SU-DHL-6 (cell line): Measurements from ENCODE around the gene FAM53B.

Experiments used
- H2AFZ ChIP-seq: fragments of 200-600 bp; sonication (generic); 2 replicates; pipeline ENCODE4 v1.6.1; 2014; ENCODE audit warnings: low read depth, mild to moderate bottlenecking, moderate library complexity, mixed read lengths, antibody characterized with exemption, low read length; ENCODE audit not compliant: severe bottlenecking
- H3F3A ChIP-seq: fragments of 200-600 bp; shearing (Covaris generic); 2 replicates; pipeline ENCODE4 v1.6.0; 2016; ENCODE audit warnings: antibody characterized with exemption, mild to moderate bottlenecking; ENCODE audit not compliant: insufficient read depth
- H3K27ac ChIP-seq: fragments of 200-600 bp; sonication (generic); 2 replicates; pipeline ENCODE4 v1.5.1; 2016; ENCODE audit warnings: low read depth, mild to moderate bottlenecking, low read length, moderate library complexity, mixed read lengths
- H3K27me3 ChIP-seq: fragments of 200-600 bp; sonication (generic), shearing (Covaris generic); 2 replicates; pipeline ENCODE4 v1.6.0; 2014; ENCODE audit warnings: mild to moderate bottlenecking, low read length
- H3K36me3 ChIP-seq: fragments of 200-600 bp; sonication (generic); 2 replicates; pipeline ENCODE4 v1.6.1; 2014; ENCODE audit warnings: mild to moderate bottlenecking, low read length, mixed read lengths
- H3K4me2 ChIP-seq: fragments of 300-600, 200-600 bp; shearing (Covaris generic), sonication (generic); 2 replicates; pipeline ENCODE4 v1.6.0; 2014; ENCODE audit warnings: low read length, low read depth, mild to moderate bottlenecking; ENCODE audit not compliant: poor library complexity, severe bottlenecking
- H3K4me3 ChIP-seq: fragments of 200-600 bp; sonication (generic); 2 replicates; pipeline ENCODE4 v1.5.1; 2014; ENCODE audit warnings: antibody characterized with exemption, low read length, mild to moderate bottlenecking, mixed read lengths; ENCODE audit not compliant: insufficient read depth, poor library complexity, severe bottlenecking
- H3K79me2 ChIP-seq: fragments of 200-600 bp; sonication (generic); 2 replicates; pipeline ENCODE4 v1.6.1; 2014; ENCODE audit warnings: mild to moderate bottlenecking, low read length, moderate library complexity; ENCODE audit not compliant: insufficient read depth
- H3K9ac ChIP-seq: fragments of 200-600 bp; sonication (generic); 2 replicates; pipeline ENCODE4 v1.7.0; 2014; ENCODE audit warnings: mild to moderate bottlenecking, low read length
- H3K9me2 ChIP-seq: fragments of 200-600 bp; sonication (generic); replicated peaks from 2 replicates; pipeline ENCODE4 v1.6.1; 2014; ENCODE audit warnings: low read length; ENCODE audit not compliant: insufficient read depth
- H3K9me3 ChIP-seq: fragments of 200-600 bp; sonication (generic); 2 replicates; pipeline ENCODE4 v1.6.1; 2014; ENCODE audit warnings: low read length, mixed read lengths; ENCODE audit not compliant: insufficient read depth
- H4K20me1 ChIP-seq: fragments of 200-600 bp; sonication (generic); 2 replicates; pipeline ENCODE4 v1.6.1; 2014; ENCODE audit warnings: low read depth, mild to moderate bottlenecking, antibody characterized with exemption, low read length, moderate library complexity, mixed read lengths
- EZH2phosphoT487 ChIP-seq: fragments of 200-600 bp; sonication (generic), shearing (Covaris generic); conservative IDR thresholded peaks from 2 replicates; pipeline ENCODE4 v1.6.1; 2018; ENCODE audit warnings: mild to moderate bottlenecking, antibody characterized with exemption, low read length, moderate library complexity, mixed read lengths
- TF ChIP-seq, protein P1 (sequence below): fragments of 200-600 bp; sonication (generic); IDR thresholded peaks from one replicate; pipeline ENCODE4 v1.5.1; 2017; ENCODE audit warnings: antibody characterized with exemption, mild to moderate bottlenecking, low read length, moderate library complexity; ENCODE audit not compliant: insufficient read depth, poor library complexity, severe bottlenecking

FAM53B gene

GRCh38 chr10:124707144-124707467 lies 37.1 kb downstream of the FAM53B start:
- H3K9me3 ChIP-seq = no peaks in the 10 kb centered on the region
- peaks cover 47% of the 10 kb centered on the region for H4K20me1 ChIP-seq
- TF ChIP-seq, protein P1, sequence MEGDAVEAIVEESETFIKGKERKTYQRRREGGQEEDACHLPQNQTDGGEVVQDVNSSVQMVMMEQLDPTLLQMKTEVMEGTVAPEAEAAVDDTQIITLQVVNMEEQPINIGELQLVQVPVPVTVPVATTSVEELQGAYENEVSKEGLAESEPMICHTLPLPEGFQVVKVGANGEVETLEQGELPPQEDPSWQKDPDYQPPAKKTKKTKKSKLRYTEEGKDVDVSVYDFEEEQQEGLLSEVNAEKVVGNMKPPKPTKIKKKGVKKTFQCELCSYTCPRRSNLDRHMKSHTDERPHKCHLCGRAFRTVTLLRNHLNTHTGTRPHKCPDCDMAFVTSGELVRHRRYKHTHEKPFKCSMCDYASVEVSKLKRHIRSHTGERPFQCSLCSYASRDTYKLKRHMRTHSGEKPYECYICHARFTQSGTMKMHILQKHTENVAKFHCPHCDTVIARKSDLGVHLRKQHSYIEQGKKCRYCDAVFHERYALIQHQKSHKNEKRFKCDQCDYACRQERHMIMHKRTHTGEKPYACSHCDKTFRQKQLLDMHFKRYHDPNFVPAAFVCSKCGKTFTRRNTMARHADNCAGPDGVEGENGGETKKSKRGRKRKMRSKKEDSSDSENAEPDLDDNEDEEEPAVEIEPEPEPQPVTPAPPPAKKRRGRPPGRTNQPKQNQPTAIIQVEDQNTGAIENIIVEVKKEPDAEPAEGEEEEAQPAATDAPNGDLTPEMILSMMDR = no peak
- no peak for TF ChIP-seq EZH2phosphoT487
- no peaks in the 10 kb centered on the region for H3F3A ChIP-seq
- no peaks in the 10 kb centered on the region for H3K27me3 ChIP-seq
- no peak overlapping the region for H3K4me3 ChIP-seq
- no peaks in the 10 kb centered on the region for H3K9me2 ChIP-seq
- H3K4me2 ChIP-seq = no peak overlapping the region
- peaks cover 7% of the 10 kb centered on the region for H3K36me3 ChIP-seq
- no peak overlapping the region for H2AFZ ChIP-seq
- no peak overlapping the region for H3K9ac ChIP-seq
- peaks cover 99% of the 10 kb centered on the region for H3K79me2 ChIP-seq
- no peak overlapping the region for H3K27ac ChIP-seq

DNA sequence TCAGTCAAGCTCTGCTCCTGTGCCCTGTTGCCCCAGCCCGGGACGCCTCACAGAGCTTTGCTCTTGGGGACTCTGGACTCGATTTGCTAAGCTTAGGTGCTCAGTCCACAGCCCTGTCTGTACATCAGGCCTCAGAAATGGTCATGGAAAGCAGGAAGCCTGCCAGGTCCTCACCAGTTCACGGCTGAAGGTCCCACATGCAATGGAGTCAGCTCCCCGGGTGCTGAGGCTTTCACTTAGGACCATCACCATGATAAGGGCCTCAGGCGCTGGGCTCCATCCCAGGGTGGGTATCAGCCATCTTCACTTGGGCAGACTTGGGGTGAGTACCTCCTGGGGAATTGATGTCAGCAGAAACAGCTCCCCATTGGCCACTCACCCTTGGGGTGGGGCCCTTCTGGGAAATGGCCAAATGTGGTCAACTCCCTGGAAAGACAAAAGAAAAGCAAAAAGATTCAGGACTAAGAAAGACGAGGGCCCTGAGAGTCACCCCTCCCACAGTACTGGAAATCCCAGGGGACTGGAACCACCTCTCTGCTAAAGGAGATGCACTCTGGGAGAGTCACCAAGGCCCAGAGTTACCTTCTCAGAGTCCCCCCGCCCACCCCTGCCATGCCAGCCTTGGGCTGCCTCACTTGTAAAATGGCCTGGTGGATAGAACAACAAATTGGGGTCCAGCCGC lies 37.6 kb downstream of the FAM53B start:
- no peak overlapping the region for H3K27ac ChIP-seq
- H3K4me3 ChIP-seq = no peak overlapping the region
- H3K9me3 ChIP-seq = no peaks in the 10 kb centered on the region
- H3K9me2 ChIP-seq = no peaks in the 10 kb centered on the region
- no peak for TF ChIP-seq EZH2phosphoT487
- TF ChIP-seq, protein P1 = no peak
- peaks cover 47% of the 10 kb centered on the region for H4K20me1 ChIP-seq
- H3K27me3 ChIP-seq = no peaks in the 10 kb centered on the region
- H3F3A ChIP-seq = no peaks in the 10 kb centered on the region
- no peak overlapping the region for H3K4me2 ChIP-seq
- H2AFZ ChIP-seq = no peak overlapping the region
- peaks cover 9% of the 10 kb centered on the region for H3K36me3 ChIP-seq
- peaks cover 99% of the 10 kb centered on the region for H3K79me2 ChIP-seq
- no peak overlapping the region for H3K9ac ChIP-seq

DNA sequence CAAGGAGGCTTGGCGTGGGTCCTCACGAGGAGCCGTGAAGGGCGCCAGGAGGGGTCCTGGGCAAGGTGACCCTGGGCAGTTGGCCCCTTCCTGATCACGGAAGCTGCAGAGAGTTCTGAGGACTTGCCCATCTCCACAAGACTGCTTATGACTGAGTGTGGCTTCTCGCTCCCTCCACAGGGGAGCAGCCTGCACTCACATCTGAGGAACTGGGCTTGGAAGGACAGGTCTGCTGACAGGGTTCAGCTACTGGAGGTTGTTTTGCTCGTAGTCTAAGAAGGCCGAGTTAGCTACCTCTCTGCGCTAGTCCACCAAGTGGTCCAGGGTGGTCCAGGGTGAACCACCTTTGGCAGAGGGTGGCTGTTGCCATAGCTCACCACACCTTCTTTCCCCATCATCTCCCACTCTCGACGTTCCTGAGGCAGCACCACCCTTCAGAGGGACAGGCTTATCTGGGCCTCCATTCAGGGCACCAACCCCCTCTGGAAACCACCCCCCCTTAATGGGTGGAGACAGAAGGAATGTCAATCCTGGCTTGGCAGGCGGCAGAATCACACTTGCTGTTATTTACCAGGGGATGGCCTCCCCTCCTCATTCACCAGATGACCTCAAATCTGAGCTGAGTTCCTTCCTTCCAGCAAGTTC lies 38.2 kb downstream of the FAM53B start:
- Histone ChIP-seq H4K20me1 (peaks cover 40% of the 10 kb centered on the region), H3K9me2 (no peaks in the 10 kb centered on the region), H3K36me3 (peaks cover 9% of the 10 kb centered on the region), H3K9me3 (no peaks in the 10 kb centered on the region), H3K4me3 (no peak overlapping the region), H3K27me3 (no peaks in the 10 kb centered on the region), H3K27ac (no peak overlapping the region), H3F3A (no peaks in the 10 kb centered on the region), H3K4me2 (no peak overlapping the region), H3K9ac (no peak overlapping the region), H2AFZ (no peak overlapping the region), H3K79me2 (peaks cover 99% of the 10 kb centered on the region)
- TF ChIP-seq, protein P1 = no peak
- TF ChIP-seq EZH2phosphoT487 = no peak
